ENCODE measurements around the gene CTSV.
"Not testable (repeated sequence)": the region's sequence is repeated elsewhere in the genome, so short reads cannot be mapped to it uniquely, and the experiment has no call there.

GRCh38 chr9:96994531-96995016 lies 44.4 kb downstream of the CTSV start:
- not testable (repeated sequence) for TF ChIP-seq CTCF (conservative IDR thresholded peaks at IDR 0.05; ENCODE audit: low read depth in 2 of 2); EZH2 (IDR thresholded peaks at IDR 0.05; ENCODE audit: low read depth, unreplicated experiment); JUNB (IDR thresholded peaks at IDR 0.05; ENCODE audit: unreplicated experiment); POLR2AphosphoS5 (IDR thresholded peaks at IDR 0.05; ENCODE audit: low read depth); EZH2phosphoT487 (IDR thresholded peaks at IDR 0.05; ENCODE audit: unreplicated experiment); REST (IDR thresholded peaks at IDR 0.05; ENCODE audit: unreplicated experiment); STAT1 (IDR thresholded peaks at IDR 0.05; ENCODE audit: unreplicated experiment)

All from GM23338 (cell line).